Stimulated activated CD8-positive, alpha-beta memory T cell treated with anti-CD3 and anti-CD28 coated beads, Interleukin-12 subunit alpha, Interleukin-12 subunit beta, amount 100 ng/mL, for 1 hour (primary cell): ENCODE data around the gene RAB36.
A peak's percentile ranks its signal among the peaks of the same experiment; 100 is the strongest.
"Not testable (repeated sequence)": the region's sequence is repeated elsewhere in the genome, so short reads cannot be mapped to it uniquely, and the experiment has no call there.

ENCODE experiments used
- DNase-seq: peaks from one replicate; pipeline ENCODE4 v3.0.0-alpha.2; 2020; ENCODE audit warnings: low read depth

The RAB36 gene

GRCh38 chr22:23121000-23121421 is 24.3 kb upstream of the RAB36 start:
- DNase-seq: no peak

- DNase-seq: no peak
Observed at GRCh38 chr22:23121424-23121823, 23.9 kb upstream of the RAB36 start.

- DNase-seq: no peak
Observed at GRCh38 chr22:23122216-23122957, 22.9 kb upstream of the RAB36 start.

- DNase-seq: no peak
Observed at GRCh38 chr22:23122992-23123803, 22.1 kb upstream of the RAB36 start.

- no peak for DNase-seq
Observed at GRCh38 chr22:23123804-23124254, 21.4 kb upstream of the RAB36 start.

- DNase-seq: no peak
Observed at GRCh38 chr22:23124611-23125511, 20.4 kb upstream of the RAB36 start.

GRCh38 chr22:23125512-23126103 is 19.7 kb upstream of the RAB36 start:
- no peak for DNase-seq

GRCh38 chr22:23126165-23127054 is 18.9 kb upstream of the RAB36 start:
- DNase-seq: no peak

GRCh38 chr22:23127055-23127756 is 18.1 kb upstream of the RAB36 start:
- DNase-seq: no peak

GRCh38 chr22:23127788-23128187 is 17.5 kb upstream of the RAB36 start:
- no peak for DNase-seq

GRCh38 chr22:23128269-23129108 is 16.8 kb upstream of the RAB36 start:
- DNase-seq: peak; percentile 63

GRCh38 chr22:23129149-23129548 is 16.1 kb upstream of the RAB36 start:
- DNase-seq: no peak

- no peak for DNase-seq
Observed at GRCh38 chr22:23130697-23131096, 14.6 kb upstream of the RAB36 start.

- DNase-seq: no peak
Observed at GRCh38 chr22:23131931-23132330, 13.3 kb upstream of the RAB36 start.

- DNase-seq: no peak
Observed at GRCh38 chr22:23132376-23133091, 12.7 kb upstream of the RAB36 start.

- no peak for DNase-seq
Observed at GRCh38 chr22:23133922-23134321, 11.4 kb upstream of the RAB36 start.

GRCh38 chr22:23136991-23137390 is 8.3 kb upstream of the RAB36 start:
- not testable (repeated sequence) for DNase-seq

- no peak for DNase-seq
Observed at GRCh38 chr22:23137468-23137867, 7.8 kb upstream of the RAB36 start.
